ENCODE results near the gene C16orf54. TPM values are rescaled to one million over a fixed set of nuclear protein-coding genes. Genes with fewer than 3 reads are reported as not detected.
A peak's percentile ranks its signal among the peaks of the same experiment; 100 is the strongest.
"Not testable (repeated sequence)": the region's sequence is repeated elsewhere in the genome, so short reads cannot be mapped to it uniquely, and the experiment has no call there.

C16orf54 gene
- total RNA-seq, 2 donors from 2014 or later: 0.33 to 0.52 TPM

GRCh38 chr16:29698484-29699323 lies 47.1 kb downstream of the C16orf54 start:
- no peak for ATAC-seq
- no peaks in the 10 kb centered on the region for H3K4me1 ChIP-seq
- H3K36me3 ChIP-seq (replicated peaks in 1 of 2; ENCODE audit: insufficient read depth in 1 of 2, low read depth in 2 of 2): no peaks in the 10 kb centered on the region
- no peaks in the 10 kb centered on the region for H3K9me3 ChIP-seq
- H3K4me3 ChIP-seq: no peak overlapping the region
- WGBS, 2 donors: 86 to 91% methylated on average over 17 of the region's 17 CpGs
- intact Hi-C loops (cut with DNase I): loop anchor here (10.0 kb wide), 1 partner anchor 326 kb away; the partner anchor contains the start of gene C16orf92
- no peak overlapping the region for H3K27ac ChIP-seq
- DNase-seq: no peak
- TF ChIP-seq POLR2A (IDR thresholded peaks at IDR 0.05) (peak in 1 of 3 donors; percentile 3), CTCF (IDR thresholded peaks at IDR 0.05) (no peak)
- H3K27me3 ChIP-seq: no peaks in the 10 kb centered on the region

- Histone ChIP-seq H3K27me3 (no peaks in the 10 kb centered on the region), H3K9me3 (no peaks in the 10 kb centered on the region), H3K4me3 (no peak overlapping the region), H3K4me1 (no peaks in the 10 kb centered on the region), H3K36me3 (replicated peaks in 1 of 2; ENCODE audit: insufficient read depth in 1 of 2, low read depth in 2 of 2) (no peaks in the 10 kb centered on the region), H3K27ac (no peak overlapping the region)
- intact Hi-C loops (cut with DNase I): loop anchor here (10.0 kb wide), 1 partner anchor 327 kb away; the partner anchor contains the start of gene C16orf92
- TF ChIP-seq POLR2A (IDR thresholded peaks at IDR 0.05) (no peak), CTCF (IDR thresholded peaks at IDR 0.05) (no peak)
- no peak for DNase-seq
- 76 to 90% methylated on average over 2 of the region's 2 CpGs for WGBS, 2 donors
- no peak for ATAC-seq
Measured at GRCh38 chr16:29698042-29698441, 47.7 kb downstream of the C16orf54 start.

GRCh38 chr16:29697391-29697790 lies 48.4 kb downstream of the C16orf54 start:
- Histone ChIP-seq H3K27me3 (no peaks in the 10 kb centered on the region), H3K9me3 (no peaks in the 10 kb centered on the region), H3K36me3 (replicated peaks in 1 of 2; ENCODE audit: insufficient read depth in 1 of 2, low read depth in 2 of 2) (no peaks in the 10 kb centered on the region), H3K4me1 (no peaks in the 10 kb centered on the region), H3K27ac (no peak overlapping the region), H3K4me3 (no peak overlapping the region)
- DNase-seq (no peak), ATAC-seq (no peak)
- TF ChIP-seq POLR2A (IDR thresholded peaks at IDR 0.05) (no peak), CTCF (IDR thresholded peaks at IDR 0.05) (no peak)
- intact Hi-C loops (cut with DNase I): loop anchor here (10.0 kb wide), 1 partner anchor 327 kb away; the partner anchor contains the start of gene C16orf92
- 95 to 100% methylated on average over 4 to 7 of the region's 7 CpGs for WGBS, 2 donors

GRCh38 chr16:29696881-29697331 lies 48.9 kb downstream of the C16orf54 start:
- no peaks in the 10 kb centered on the region for H3K9me3 ChIP-seq
- WGBS, 2 donors: 91 to 97% methylated on average over 12 to 18 of the region's 21 CpGs
- DNase-seq (no peak), ATAC-seq (no peak)
- H3K36me3 ChIP-seq (replicated peaks in 1 of 2; ENCODE audit: insufficient read depth in 1 of 2, low read depth in 2 of 2): no peaks in the 10 kb centered on the region
- H3K4me3 ChIP-seq: no peak overlapping the region
- no peaks in the 10 kb centered on the region for H3K4me1 ChIP-seq
- TF ChIP-seq POLR2A (IDR thresholded peaks at IDR 0.05) (no peak), CTCF (IDR thresholded peaks at IDR 0.05) (no peak)
- intact Hi-C loops (cut with DNase I): loop anchor here (10.0 kb wide), 1 partner anchor 328 kb away; the partner anchor contains the start of gene C16orf92
- H3K27me3 ChIP-seq: no peaks in the 10 kb centered on the region
- no peak overlapping the region for H3K27ac ChIP-seq

- H3K27me3 ChIP-seq; H3K9me3 ChIP-seq; H3K36me3 ChIP-seq (replicated peaks in 1 of 2; ENCODE audit: insufficient read depth in 1 of 2, low read depth in 2 of 2); ATAC-seq; DNase-seq; H3K4me1 ChIP-seq; H3K27ac ChIP-seq; H3K4me3 ChIP-seq: not testable (repeated sequence)
- intact Hi-C loops (cut with DNase I): loop anchor here (10.0 kb wide), 1 partner anchor 329 kb away; the partner anchor contains the start of gene C16orf92
- WGBS, 2 donors: 91 to 97% methylated on average over 3 of the region's 3 CpGs
Measured at GRCh38 chr16:29695675-29696074, 50.1 kb downstream of the C16orf54 start.

Measured in body of pancreas (tissue), 4 donors.